Right atrium auricular region (tissue), 2 donors: ENCODE measurements around the gene MAP3K8. TPM values are rescaled to one million over a fixed set of nuclear protein-coding genes. Genes with fewer than 3 reads are reported as not detected.

Source experiments
- DNase-seq: peaks from one replicate; pipeline ENCODE4 v3.0.0-alpha.2; 2019; ENCODE audit warnings: low spot score
- H3K27ac ChIP-seq, 2 donors: fragments of 200-600 bp; sonication (generic); 1 replicate in 1 of 2; 2 replicates in 1 of 2; pipeline ENCODE4 v1.5.1; 2016 to 2019
- H3K27me3 ChIP-seq, 2 donors: fragments of 200-600 bp; sonication (generic); one replicate each; pipeline versions ENCODE4 v1.5.1 to v1.6.0; 2017 to 2019
- H3K36me3 ChIP-seq: fragments of 200-600 bp; sonication (generic); one replicate; pipeline ENCODE4 v1.5.1; 2016
- H3K4me1 ChIP-seq, 2 donors: fragments of 200-600 bp; sonication (generic); one replicate each; pipeline versions ENCODE4 v1.5.1 to v1.6.0; 2017 to 2019
- H3K4me3 ChIP-seq, 2 donors: fragments of 200-600 bp; sonication (generic); 1 replicate in 1 of 2; 2 replicates in 1 of 2; pipeline ENCODE4 v1.5.1; 2017 to 2019; ENCODE audit warnings: mild to moderate bottlenecking in 1 of 2, moderate library complexity in 1 of 2
- H3K9me3 ChIP-seq, 2 donors: fragments of 200-600 bp; sonication (generic); one replicate each; pipeline ENCODE4 v1.5.1; 2019
- total RNA-seq, 2 donors: library from RNA; depleted of rRNA; stranded (reverse); fragments of >200 nt; gene quantifications; one replicate each; pipeline ENCODE4 v1.1.0, GENCODE V29; 2016
- TF ChIP-seq, protein P1 (sequence below), 2 donors: fragments of 200-600 bp; sonication (generic); IDR thresholded peaks; one replicate each; pipeline ENCODE4 v1.5.1; 2019; ENCODE audit warnings: antibody characterized with exemption in 2 of 2

MAP3K8 gene
- total RNA-seq, 2 donors from 2014 or later, result 10.6 to 18.9 TPM

DNA sequence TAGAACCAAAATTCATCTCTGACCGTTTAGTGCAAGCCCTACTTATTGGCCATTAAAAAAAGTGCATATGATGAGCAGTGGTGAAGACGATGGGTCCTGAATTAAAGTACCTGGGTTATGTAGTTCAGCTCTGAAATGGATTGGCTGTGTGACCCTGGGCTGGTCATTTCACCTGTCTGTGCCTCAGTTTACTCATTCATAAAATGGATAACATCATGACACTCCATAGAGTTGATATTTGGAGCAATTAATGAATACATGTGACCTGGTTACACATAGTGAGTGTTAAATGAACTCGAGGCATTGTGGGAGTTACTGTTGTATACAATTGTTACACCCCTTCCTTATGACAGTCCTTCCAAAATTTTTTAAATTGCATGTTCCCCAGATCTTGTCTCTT, 9.1 kb downstream of the MAP3K8 start:
- Histone ChIP-seq H3K4me3 (no peak overlapping the region), H3K27ac (peak overlapping the region in 1 of 2 donors; percentile 6), H3K9me3 (no peaks in the 10 kb centered on the region), H3K4me1 (peaks cover 0 to 63% of the 10 kb centered on the region in 2 donors), H3K36me3 (peaks cover 62% of the 10 kb centered on the region), H3K27me3 (no peaks in the 10 kb centered on the region)
- TF ChIP-seq, protein P1, sequence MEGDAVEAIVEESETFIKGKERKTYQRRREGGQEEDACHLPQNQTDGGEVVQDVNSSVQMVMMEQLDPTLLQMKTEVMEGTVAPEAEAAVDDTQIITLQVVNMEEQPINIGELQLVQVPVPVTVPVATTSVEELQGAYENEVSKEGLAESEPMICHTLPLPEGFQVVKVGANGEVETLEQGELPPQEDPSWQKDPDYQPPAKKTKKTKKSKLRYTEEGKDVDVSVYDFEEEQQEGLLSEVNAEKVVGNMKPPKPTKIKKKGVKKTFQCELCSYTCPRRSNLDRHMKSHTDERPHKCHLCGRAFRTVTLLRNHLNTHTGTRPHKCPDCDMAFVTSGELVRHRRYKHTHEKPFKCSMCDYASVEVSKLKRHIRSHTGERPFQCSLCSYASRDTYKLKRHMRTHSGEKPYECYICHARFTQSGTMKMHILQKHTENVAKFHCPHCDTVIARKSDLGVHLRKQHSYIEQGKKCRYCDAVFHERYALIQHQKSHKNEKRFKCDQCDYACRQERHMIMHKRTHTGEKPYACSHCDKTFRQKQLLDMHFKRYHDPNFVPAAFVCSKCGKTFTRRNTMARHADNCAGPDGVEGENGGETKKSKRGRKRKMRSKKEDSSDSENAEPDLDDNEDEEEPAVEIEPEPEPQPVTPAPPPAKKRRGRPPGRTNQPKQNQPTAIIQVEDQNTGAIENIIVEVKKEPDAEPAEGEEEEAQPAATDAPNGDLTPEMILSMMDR (IDR thresholded peaks at IDR 0.05), result no peak
- DNase-seq, result no peak

DNA sequence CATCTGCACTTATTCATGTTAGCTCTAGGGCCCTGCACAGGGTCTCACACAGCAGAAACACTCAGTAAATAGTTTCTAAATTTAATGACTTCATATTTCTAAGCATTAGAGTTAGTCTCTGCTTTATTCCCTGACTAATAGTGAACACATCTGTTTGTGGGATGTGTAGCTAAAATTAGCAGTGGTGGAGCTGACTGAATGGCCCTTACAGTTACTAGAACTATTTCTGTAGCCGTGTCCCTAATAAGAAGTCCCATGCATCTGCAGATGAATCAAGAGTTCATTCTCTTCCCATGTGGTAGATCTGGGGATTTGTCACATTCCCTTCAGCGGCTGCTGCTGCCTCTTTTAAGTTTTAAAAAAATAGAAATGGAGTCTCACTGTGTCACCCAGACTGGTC, 11.7 kb downstream of the MAP3K8 start:
- H3K4me3 ChIP-seq, result no peak overlapping the region
- no peaks in the 10 kb centered on the region for H3K9me3 ChIP-seq
- H3K36me3 ChIP-seq, result peaks cover 66% of the 10 kb centered on the region
- no peak for DNase-seq
- no peaks in the 10 kb centered on the region for H3K27me3 ChIP-seq
- H3K4me1 ChIP-seq, result peaks cover 0 to 52% of the 10 kb centered on the region in 2 donors
- TF ChIP-seq, protein P1 (IDR thresholded peaks at IDR 0.05), result no peak
- H3K27ac ChIP-seq, result peak overlapping the region; percentile 61 to 71

DNA sequence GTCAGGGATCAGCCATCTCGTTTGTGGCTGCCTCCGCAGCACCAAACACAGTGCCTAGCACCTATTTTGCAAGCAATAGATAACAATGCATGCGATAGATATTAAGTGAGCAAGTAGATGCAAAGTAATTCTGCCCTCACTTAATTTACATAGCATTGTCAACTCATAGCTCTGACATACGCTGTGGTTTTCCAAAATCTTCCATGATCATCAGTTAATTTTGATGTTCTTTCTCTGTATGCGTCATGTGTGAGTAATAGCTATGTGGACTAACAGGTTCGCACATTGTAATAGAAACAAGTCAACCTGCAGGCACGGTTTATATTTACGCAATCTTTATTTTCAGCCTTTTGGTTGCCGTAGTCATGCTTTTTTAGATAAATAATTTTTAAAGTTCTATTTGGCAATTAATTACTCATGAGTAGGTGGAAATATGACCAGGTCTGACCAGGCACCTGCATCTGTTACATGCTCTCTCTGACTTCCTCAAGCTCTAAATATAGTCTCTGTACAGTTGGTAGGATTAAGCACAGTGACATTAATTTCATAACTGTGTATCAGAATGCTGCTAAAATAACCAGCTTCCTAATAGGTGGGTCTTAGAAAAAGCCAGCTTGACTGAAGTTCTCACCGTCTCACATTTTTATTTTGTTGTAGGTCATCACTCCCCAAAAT, 13.3 kb downstream of the MAP3K8 start:
- Histone ChIP-seq H3K27ac (no peak overlapping the region), H3K4me3 (no peak overlapping the region), H3K27me3 (no peaks in the 10 kb centered on the region), H3K9me3 (no peaks in the 10 kb centered on the region), H3K4me1 (peaks cover 0 to 43% of the 10 kb centered on the region in 2 donors), H3K36me3 (peaks cover 72% of the 10 kb centered on the region)
- TF ChIP-seq, protein P1 (IDR thresholded peaks at IDR 0.05), result no peak
- no peak for DNase-seq

DNA sequence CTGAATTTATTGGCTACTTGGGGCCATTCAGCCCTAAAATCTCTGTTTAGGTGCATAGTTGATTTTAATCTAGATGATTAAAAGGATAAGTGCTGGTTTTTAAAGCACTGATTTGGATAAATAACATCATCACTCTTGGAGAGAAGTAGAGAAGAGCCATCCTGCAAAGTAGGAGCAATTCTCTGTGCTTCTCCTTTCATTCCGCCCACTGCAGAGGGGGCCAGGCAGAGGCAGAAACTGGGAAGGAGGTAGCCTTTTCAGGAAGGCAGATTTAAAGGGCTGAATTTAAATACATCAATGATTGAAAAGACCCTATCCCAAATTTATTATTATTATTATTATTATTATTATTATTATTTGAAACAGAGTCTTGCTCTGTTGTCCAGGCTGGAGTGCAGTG, 14.1 kb downstream of the MAP3K8 start:
- DNase-seq, result no peak
- no peaks in the 10 kb centered on the region for H3K9me3 ChIP-seq
- H3K27me3 ChIP-seq, result no peaks in the 10 kb centered on the region
- H3K27ac ChIP-seq, result no peak overlapping the region
- peaks cover 72% of the 10 kb centered on the region for H3K36me3 ChIP-seq
- H3K4me1 ChIP-seq, result peaks cover 0 to 36% of the 10 kb centered on the region in 2 donors
- H3K4me3 ChIP-seq, result no peak overlapping the region
- TF ChIP-seq, protein P1 (IDR thresholded peaks at IDR 0.05), result no peak

DNA sequence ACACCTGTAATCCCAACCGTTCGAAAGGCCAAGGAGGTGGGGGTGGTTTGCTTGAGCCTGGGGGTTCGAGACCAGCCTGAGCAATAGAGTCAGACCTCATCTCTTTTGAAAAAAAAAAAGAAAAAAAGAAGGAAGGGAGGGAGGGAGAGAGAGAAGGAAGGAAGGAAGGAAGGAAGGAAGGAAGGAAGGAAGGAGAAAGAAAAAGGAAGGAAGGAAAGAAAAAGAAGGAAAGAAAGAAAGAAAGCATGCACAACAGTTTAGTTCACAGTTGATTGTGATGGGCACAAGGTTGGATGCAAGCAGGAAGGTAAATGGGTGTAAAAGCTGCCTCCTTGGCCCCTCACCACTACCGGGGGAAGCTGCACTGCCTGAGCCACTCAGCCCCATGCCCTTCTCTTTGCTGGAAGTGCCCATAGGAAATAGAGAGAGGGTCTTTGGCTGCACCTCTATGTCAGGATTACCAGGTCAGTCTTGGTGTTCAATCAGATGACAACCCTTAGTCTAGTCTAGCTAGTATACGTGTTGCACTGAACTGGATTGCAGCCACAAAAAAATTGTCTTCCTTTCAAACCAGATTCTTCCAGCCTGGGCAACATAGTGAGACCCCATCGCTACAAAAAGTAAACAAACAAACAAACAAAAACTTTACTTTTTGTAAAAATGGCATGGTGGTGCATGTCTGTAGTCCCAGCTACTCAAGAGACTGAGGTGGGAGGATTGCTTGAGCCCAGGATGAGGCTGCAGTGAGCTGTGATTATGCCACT, 20.0 kb downstream of the MAP3K8 start:
- no peaks in the 10 kb centered on the region for H3K27me3 ChIP-seq
- no peak overlapping the region for H3K4me3 ChIP-seq
- DNase-seq, result no peak
- peaks cover 0 to 49% of the 10 kb centered on the region in 2 donors for H3K4me1 ChIP-seq
- peaks cover 63% of the 10 kb centered on the region for H3K36me3 ChIP-seq
- peak overlapping the region; percentile 74 to 88 for H3K27ac ChIP-seq
- no peaks in the 10 kb centered on the region for H3K9me3 ChIP-seq
- TF ChIP-seq, protein P1 (IDR thresholded peaks at IDR 0.05), result no peak
